Tibial nerve (tissue), 3 donors: ENCODE measurements around the gene AKT3.

Experiments
- CTCF ChIP-seq, 5 experiments: fragments of 200-600 bp in 3 of 5; fragments of 450-650 bp in 2 of 5; sonication (generic) in 3 of 5; IDR thresholded peaks; one replicate each; pipeline ENCODE4 v1.5.1; 2016 to 2019; ENCODE audit warnings: antibody characterized with exemption in 5 of 5, mild to moderate bottlenecking in 3 of 5, moderate library complexity in 2 of 5
- POLR2A ChIP-seq, 2 donors: fragments of 450-650 bp; IDR thresholded peaks; one replicate each; pipeline ENCODE4 v1.6.1; 2017; ENCODE audit warnings: antibody characterized with exemption in 2 of 2, mild to moderate bottlenecking in 2 of 2, moderate library complexity in 2 of 2

- TF ChIP-seq POLR2A (IDR thresholded peaks at IDR 0.05): no peak
- no peak for TF ChIP-seq CTCF (IDR thresholded peaks at IDR 0.05)
These were observed 408.4 kb downstream of the AKT3 start for GRCh38 chr1:243441601-243442000.
